GM12865 (cell line): ENCODE data around the gene YDJC.
"Not testable (repeated sequence)": the region's sequence is repeated elsewhere in the genome, so short reads cannot be mapped to it uniquely, and the experiment has no call there.

Experiments
- DNase-seq: peaks from one replicate; pipeline ENCODE4 v3.0.0; 2010; ENCODE audit warnings: low read depth
- H3K4me3 ChIP-seq: 2 replicates; pipeline ENCODE4 v1.5.1; 2011; ENCODE audit warnings: mild to moderate bottlenecking, low read depth, low read length, control low read depth
- CTCF ChIP-seq: IDR thresholded peaks from 2 replicates; pipeline ENCODE4 v1.5.1; 2011; ENCODE audit warnings: low read length, control low read depth, low read depth, inconsistent platforms; ENCODE audit not compliant: insufficient read depth; ENCODE audit errors: missing control alignments

Gene YDJC

DNA sequence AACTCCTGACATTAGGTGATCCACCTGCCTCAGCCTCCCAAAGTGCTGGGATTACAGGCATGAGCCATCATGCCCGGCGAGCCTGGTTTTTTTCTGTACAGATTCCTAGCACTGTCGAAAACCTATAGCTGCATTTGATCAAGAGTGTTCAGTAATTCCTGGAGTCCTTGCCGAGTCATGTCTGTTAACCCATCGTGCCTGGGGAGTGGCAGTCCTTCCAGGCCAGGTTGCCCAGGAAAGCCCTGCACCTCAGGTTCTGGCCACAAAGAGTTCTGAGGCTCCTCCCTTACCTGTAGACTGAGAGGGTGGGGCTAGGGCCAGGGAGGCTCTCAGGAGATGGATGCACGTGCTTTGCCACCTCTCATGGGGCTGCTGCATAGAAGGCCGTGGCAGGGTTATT lies 17.0 kb downstream of the YDJC start:
- no peak for DNase-seq
- no peak for TF ChIP-seq CTCF
- H3K4me3 ChIP-seq = no peak overlapping the region

GRCh38 chr22:21611210-21611977 lies 18.4 kb downstream of the YDJC start:
- no peak for TF ChIP-seq CTCF
- no peak overlapping the region for H3K4me3 ChIP-seq
- DNase-seq = no peak

GRCh38 chr22:21609556-21610157 lies 20.2 kb downstream of the YDJC start:
- DNase-seq, H3K4me3 ChIP-seq: not testable (repeated sequence)

DNA sequence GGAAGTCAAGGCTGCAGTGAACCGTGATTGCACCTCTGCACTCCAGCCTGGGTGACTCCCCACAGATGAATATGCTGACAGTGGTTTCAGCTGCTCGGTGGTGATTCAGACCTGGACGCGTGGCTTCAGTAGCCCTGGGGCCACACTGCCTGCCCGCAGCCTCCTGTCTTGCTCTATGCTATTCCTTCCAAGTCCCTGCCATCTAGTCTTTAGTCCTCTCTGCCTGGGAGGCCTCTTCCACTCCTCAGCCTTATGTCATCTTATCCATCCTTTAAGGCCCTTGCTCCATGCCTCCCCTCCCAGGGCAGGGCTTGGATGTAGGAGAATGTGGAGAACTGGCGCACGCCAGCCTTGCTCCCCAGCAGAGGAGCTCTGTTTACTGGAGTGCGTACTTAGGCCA lies 23.0 kb downstream of the YDJC start:
- DNase-seq = no peak
- no peak for TF ChIP-seq CTCF
- no peak overlapping the region for H3K4me3 ChIP-seq

GRCh38 chr22:21605887-21606564 lies 23.8 kb downstream of the YDJC start:
- no peak for TF ChIP-seq CTCF

GRCh38 chr22:21603973-21604372 lies 25.8 kb downstream of the YDJC start:
- DNase-seq = no peak
- no peak for TF ChIP-seq CTCF
- no peak overlapping the region for H3K4me3 ChIP-seq

More at GRCh38 chr22:21605887-21606564, 23.8 kb downstream of the YDJC start:
- no peak for DNase-seq
- H3K4me3 ChIP-seq = no peak overlapping the region

- DNase-seq = no peak
- H3K4me3 ChIP-seq = no peak overlapping the region
- no peak for TF ChIP-seq CTCF
Observed at GRCh38 chr22:21602579-21602978, 27.2 kb downstream of the YDJC start.
